SH-SY5Y (cell line): ENCODE data around the gene GAK.

ENCODE experiments used
- GATA2 ChIP-seq: IDR thresholded peaks from 2 replicates; pipeline ENCODE4 v1.6.1; 2011; ENCODE audit warnings: mild to moderate bottlenecking, low read depth, low read length
- GATA3 ChIP-seq: IDR thresholded peaks from 2 replicates; pipeline ENCODE4 v1.6.1; 2011; ENCODE audit warnings: low read depth, mild to moderate bottlenecking, low read length, moderate library complexity

GRCh38 chr4:866068-866760, 65.9 kb downstream of the GAK start:
- no peak for TF ChIP-seq GATA3
- TF ChIP-seq GATA2 = no peak
